A204.1 (cell line): Measurements from ENCODE around the gene TYMP.

Experiments used
- FAIRE-seq: peaks from 2 replicates; lab custom pipeline; 2012; peaks lifted over from hg19 to GRCh38; lab: Jason Lieb, UNC

The TYMP gene

GRCh38 chr22:50529897-50530579 lies at the start of gene TYMP:
Gene TYMP (minus strand): TSS chr22:50530012. CDS start chr22:50529709, 303 bp downstream.
- FAIRE-seq, result no peak

GRCh38 chr22:50578776-50579310 lies 49.0 kb upstream of the TYMP start:
- no peak for FAIRE-seq

- no peak for FAIRE-seq
Observed at GRCh38 chr22:50577987-50578775, 48.4 kb upstream of the TYMP start, which contains the start of gene CPT1B. Gene CPT1B (minus strand): TSS chr22:50578427. CDS start chr22:50577915, 512 bp downstream.

- no peak for FAIRE-seq
Observed at GRCh38 chr22:50577697-50577986, 47.8 kb upstream of the TYMP start.

GRCh38 chr22:50576806-50577696 lies 47.2 kb upstream of the TYMP start:
- no peak for FAIRE-seq

- no peak for FAIRE-seq
Observed at GRCh38 chr22:50576070-50576469, 46.3 kb upstream of the TYMP start.

- no peak for FAIRE-seq
Observed at GRCh38 chr22:50575426-50575941, 45.7 kb upstream of the TYMP start.

GRCh38 chr22:50574383-50574755 lies 44.6 kb upstream of the TYMP start:
- FAIRE-seq, result no peak

- no peak for FAIRE-seq
Observed at GRCh38 chr22:50573491-50574382, 43.9 kb upstream of the TYMP start.

GRCh38 chr22:50572965-50573364 lies 43.2 kb upstream of the TYMP start:
- FAIRE-seq, result no peak

- no peak for FAIRE-seq
Observed at GRCh38 chr22:50571264-50572175, 41.7 kb upstream of the TYMP start.

GRCh38 chr22:50570861-50571260 lies 41.0 kb upstream of the TYMP start:
- no peak for FAIRE-seq

GRCh38 chr22:50569896-50570535 lies 40.2 kb upstream of the TYMP start:
- no peak for FAIRE-seq

- FAIRE-seq, result no peak
Observed at GRCh38 chr22:50569041-50569459, 39.2 kb upstream of the TYMP start.

- FAIRE-seq, result no peak
Observed at GRCh38 chr22:50568626-50569025, 38.8 kb upstream of the TYMP start.

GRCh38 chr22:50567721-50568252 lies 38.0 kb upstream of the TYMP start:
- FAIRE-seq, result no peak

- FAIRE-seq, result no peak
Observed at GRCh38 chr22:50564289-50564688, 34.5 kb upstream of the TYMP start.

- FAIRE-seq, result no peak
Observed at GRCh38 chr22:50563413-50564160, 33.8 kb upstream of the TYMP start.
